Stimulated activated CD4-positive, alpha-beta T cell treated with anti-CD3 and anti-CD28 coated beads, Interleukin-12 subunit alpha, Interleukin-12 subunit beta, amount 100 ng/mL, for 24 hours (primary cell): ENCODE measurements around the gene PTGDS.
A peak's percentile ranks its signal among the peaks of the same experiment; 100 is the strongest.
"Not testable (repeated sequence)": the region's sequence is repeated elsewhere in the genome, so short reads cannot be mapped to it uniquely, and the experiment has no call there.

Experiments
- DNase-seq, 2 experiments: peaks; one replicate each; pipeline ENCODE4 v3.0.0-alpha.2; 2020; ENCODE audit warnings: low read depth in 2 of 2

PTGDS gene

GRCh38 chr9:136990242-136990911 lies 13.1 kb downstream of the PTGDS start:
- no peak for DNase-seq

- DNase-seq, result peak; percentile 82 to 93
Observed at GRCh38 chr9:136991993-136992818, 14.9 kb downstream of the PTGDS start, which contains the start of gene PAXX. PAXX (plus strand) TSS chr9:136992422; CDS start chr9:136992444, 22 bp downstream.

GRCh38 chr9:136992819-136993369 lies 15.6 kb downstream of the PTGDS start:
- DNase-seq, result no peak

- DNase-seq, result no peak
Observed at GRCh38 chr9:136994180-136994887, 17.0 kb downstream of the PTGDS start.

- no peak for DNase-seq
Observed at GRCh38 chr9:136994888-136995230, 17.6 kb downstream of the PTGDS start.

GRCh38 chr9:136995362-136995761 lies 18.1 kb downstream of the PTGDS start:
- DNase-seq, result no peak

GRCh38 chr9:136995772-136996311 lies 18.5 kb downstream of the PTGDS start:
- DNase-seq, result no peak

GRCh38 chr9:136996361-136997292 lies 19.3 kb downstream of the PTGDS start, which contains the start of gene CLIC3:
CLIC3 (minus strand) TSS chr9:136996568; CDS start chr9:136996543, 25 bp downstream.
- DNase-seq, result no peak

- DNase-seq, result no peak
Observed at GRCh38 chr9:136997371-136997770, 20.1 kb downstream of the PTGDS start.

- no peak for DNase-seq
Observed at GRCh38 chr9:136997830-136998234, 20.5 kb downstream of the PTGDS start.

- no peak for DNase-seq
Observed at GRCh38 chr9:137000177-137000930, 23.1 kb downstream of the PTGDS start.

GRCh38 chr9:137001857-137002645 lies 24.7 kb downstream of the PTGDS start:
- no peak for DNase-seq

- DNase-seq, result no peak
Observed at GRCh38 chr9:137002646-137003041, 25.3 kb downstream of the PTGDS start.

- DNase-seq, result not testable (repeated sequence)
Observed at GRCh38 chr9:137004285-137004684, 27.0 kb downstream of the PTGDS start.

GRCh38 chr9:137006116-137007003 lies 29.1 kb downstream of the PTGDS start:
- no peak for DNase-seq

GRCh38 chr9:137007108-137007815 lies 30.0 kb downstream of the PTGDS start:
- DNase-seq, result no peak

GRCh38 chr9:137007816-137008270 lies 30.5 kb downstream of the PTGDS start:
- no peak for DNase-seq
